Muscle of leg (tissue), 11 donors: ENCODE measurements around the gene SOD1. TPM values are rescaled to one million over a fixed set of nuclear protein-coding genes. Genes with fewer than 3 reads are reported as not detected.

Experiments
- DNase-seq: peaks from one replicate; pipeline ENCODE4 v3.0.0; 2013
- H3K27ac ChIP-seq: one replicate; pipeline ENCODE4 v1.5.1; 2013; ENCODE audit warnings: mild to moderate bottlenecking, low read length, control low read depth
- H3K27me3 ChIP-seq: one replicate; pipeline ENCODE4 v1.6.1; 2013; ENCODE audit warnings: low read length; ENCODE audit not compliant: control insufficient read depth, insufficient read depth
- H3K36me3 ChIP-seq: one replicate; pipeline ENCODE4 v1.6.1; 2013; ENCODE audit warnings: low read length; ENCODE audit not compliant: control insufficient read depth, insufficient read depth
- H3K4me1 ChIP-seq: one replicate; pipeline ENCODE4 v1.6.1; 2013; ENCODE audit warnings: low read length; ENCODE audit not compliant: control insufficient read depth, insufficient read depth
- H3K4me3 ChIP-seq: one replicate; pipeline ENCODE4 v1.5.1; 2013; ENCODE audit warnings: low read length, control low read depth
- H3K9me3 ChIP-seq: replicated peaks from 2 replicates; pipeline ENCODE4 v1.6.1; 2013; ENCODE audit warnings: low read depth, low read length; ENCODE audit not compliant: control insufficient read depth
- WGBS: methylation state at CpG from one replicate; pipeline ENCODE4 v1.1.5; 2013; ENCODE audit warnings: missing lambda C conversion rate; ENCODE audit not compliant: insufficient coverage; 5-methylcytosine and 5-hydroxymethylcytosine counted together
- polyA plus RNA-seq, 8 donors: library from polyadenylated mRNA; unstranded; fragments of 120-200 nt; gene quantifications; one replicate each; pipeline versions ENCODE4 v1.2.1 to v1.2.3, GENCODE V29; 2013; ENCODE audit warnings: inconsistent platforms in 1 of 8, low replicate concordance in 1 of 8; ENCODE audit not compliant: insufficient read length in 8 of 8, insufficient read depth in 1 of 8
- total RNA-seq: library from RNA; stranded (reverse); fragments of 120-200 nt; gene quantifications from one replicate; pipeline ENCODE4 v1.2.4, GENCODE V29; 2013

The SOD1 gene
- total and polyA plus RNA-seq, 9 donors, result 112 to 169 (median 130) TPM

GRCh38 chr21:31713973-31714740, 54.7 kb downstream of the SOD1 start:
- no peaks in the 10 kb centered on the region for H3K27me3 ChIP-seq
- H3K4me3 ChIP-seq, result no peak overlapping the region
- no peak for DNase-seq
- no peak overlapping the region for H3K27ac ChIP-seq
- WGBS, result no CpG with 5 or more reads among the region's 5 CpGs
- no peaks in the 10 kb centered on the region for H3K36me3 ChIP-seq
- no peaks in the 10 kb centered on the region for H3K9me3 ChIP-seq
- no peaks in the 10 kb centered on the region for H3K4me1 ChIP-seq

- H3K36me3 ChIP-seq, result no peaks in the 10 kb centered on the region
- H3K4me3 ChIP-seq, result no peak overlapping the region
- H3K27me3 ChIP-seq, result no peaks in the 10 kb centered on the region
- H3K9me3 ChIP-seq, result no peaks in the 10 kb centered on the region
- 83% methylated on average over 1 of the region's 5 CpGs for WGBS
- no peak for DNase-seq
- H3K4me1 ChIP-seq, result no peaks in the 10 kb centered on the region
- H3K27ac ChIP-seq, result no peak overlapping the region
Measured at GRCh38 chr21:31714741-31715365, 55.4 kb downstream of the SOD1 start.

GRCh38 chr21:31716106-31716505, 56.6 kb downstream of the SOD1 start:
- H3K9me3 ChIP-seq, result no peaks in the 10 kb centered on the region
- no peaks in the 10 kb centered on the region for H3K4me1 ChIP-seq
- H3K36me3 ChIP-seq, result no peaks in the 10 kb centered on the region
- no peak for DNase-seq
- H3K4me3 ChIP-seq, result no peak overlapping the region
- H3K27me3 ChIP-seq, result no peaks in the 10 kb centered on the region
- no peak overlapping the region for H3K27ac ChIP-seq
- no CpG with 5 or more reads among the region's 2 CpGs for WGBS

Other genes with a start within 250 kb of the SOD1 start
- 5.8 TPM for gene SCAF4, start 72.4 kb downstream of the SOD1 start, total RNA-seq
- gene SCAF4, start 72.4 kb downstream of the SOD1 start, polyA plus RNA-seq, result 10 to 100 TPM; 19.2 to 28.1 (median 23.9) TPM
- gene HUNK, start 213.3 kb downstream of the SOD1 start, total RNA-seq, result 4.8 TPM
- gene HUNK, start 213.3 kb downstream of the SOD1 start, polyA plus RNA-seq, result 10 to 100 TPM in 1 of 8 donors, 1 to 10 TPM in 7; 3.9 to 11.8 (median 7.4) TPM